ENCODE measurements around the gene SNTG2. TPM values are rescaled to one million over a fixed set of nuclear protein-coding genes. Genes with fewer than 3 reads are reported as not detected.

Gene SNTG2
- total RNA-seq, 2 experiments from 2014 or later, result not detected

- Histone ChIP-seq H2AFZ (ENCODE audit: low read length) (no peak overlapping the region), H3K79me2 (ENCODE audit: insufficient read depth, low read depth, low read length) (no peaks in the 10 kb centered on the region), H3K27ac (ENCODE audit: low read depth, low read length, poor library complexity, severe bottlenecking) (no peak overlapping the region), H3K4me1 (ENCODE audit: insufficient read depth, low read length, poor library complexity, severe bottlenecking) (no peaks in the 10 kb centered on the region), H3K36me3 (ENCODE audit: insufficient read depth, low read length) (no peaks in the 10 kb centered on the region), H3K9me2 (ENCODE audit: insufficient read depth, low read length) (no peaks in the 10 kb centered on the region), H3K9me3 (ENCODE audit: low read length) (no peaks in the 10 kb centered on the region), H3K4me3 (ENCODE audit: low read depth, low read length, poor library complexity, severe bottlenecking) (no peak overlapping the region), H3K4me2 (ENCODE audit: low read length) (no peak overlapping the region), H4K20me1 (ENCODE audit: insufficient read depth, low read length) (no peaks in the 10 kb centered on the region)
- intact Hi-C loops (cut with micrococcal nuclease; ENCODE audit: unreplicated experiment), result no loop called here
- TF ChIP-seq EZH2phosphoT487 (IDR thresholded peaks at IDR 0.05; ENCODE audit: borderline replicate concordance, low read depth, low read length), result no peak
- TF ChIP-seq, protein P1, sequence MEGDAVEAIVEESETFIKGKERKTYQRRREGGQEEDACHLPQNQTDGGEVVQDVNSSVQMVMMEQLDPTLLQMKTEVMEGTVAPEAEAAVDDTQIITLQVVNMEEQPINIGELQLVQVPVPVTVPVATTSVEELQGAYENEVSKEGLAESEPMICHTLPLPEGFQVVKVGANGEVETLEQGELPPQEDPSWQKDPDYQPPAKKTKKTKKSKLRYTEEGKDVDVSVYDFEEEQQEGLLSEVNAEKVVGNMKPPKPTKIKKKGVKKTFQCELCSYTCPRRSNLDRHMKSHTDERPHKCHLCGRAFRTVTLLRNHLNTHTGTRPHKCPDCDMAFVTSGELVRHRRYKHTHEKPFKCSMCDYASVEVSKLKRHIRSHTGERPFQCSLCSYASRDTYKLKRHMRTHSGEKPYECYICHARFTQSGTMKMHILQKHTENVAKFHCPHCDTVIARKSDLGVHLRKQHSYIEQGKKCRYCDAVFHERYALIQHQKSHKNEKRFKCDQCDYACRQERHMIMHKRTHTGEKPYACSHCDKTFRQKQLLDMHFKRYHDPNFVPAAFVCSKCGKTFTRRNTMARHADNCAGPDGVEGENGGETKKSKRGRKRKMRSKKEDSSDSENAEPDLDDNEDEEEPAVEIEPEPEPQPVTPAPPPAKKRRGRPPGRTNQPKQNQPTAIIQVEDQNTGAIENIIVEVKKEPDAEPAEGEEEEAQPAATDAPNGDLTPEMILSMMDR (conservative IDR thresholded peaks at IDR 0.05; ENCODE audit: low read length), result no peak
- ChIA-PET CTCF (ENCODE audit: unreplicated experiment) (no interaction called here), POLR2A (interaction anchor here (0.6 kb wide), 1 partner anchor 244 kb away, joined by 4 read pairs; no protein-coding TSS in a partner anchor)
- no peak for DNase-seq (ENCODE audit: low spot score)
- no TSS peak for BruUV-seq (replicated peaks)
Observed at GRCh38 chr2:1234731-1235308, 284.2 kb downstream of the SNTG2 start.

DNA sequence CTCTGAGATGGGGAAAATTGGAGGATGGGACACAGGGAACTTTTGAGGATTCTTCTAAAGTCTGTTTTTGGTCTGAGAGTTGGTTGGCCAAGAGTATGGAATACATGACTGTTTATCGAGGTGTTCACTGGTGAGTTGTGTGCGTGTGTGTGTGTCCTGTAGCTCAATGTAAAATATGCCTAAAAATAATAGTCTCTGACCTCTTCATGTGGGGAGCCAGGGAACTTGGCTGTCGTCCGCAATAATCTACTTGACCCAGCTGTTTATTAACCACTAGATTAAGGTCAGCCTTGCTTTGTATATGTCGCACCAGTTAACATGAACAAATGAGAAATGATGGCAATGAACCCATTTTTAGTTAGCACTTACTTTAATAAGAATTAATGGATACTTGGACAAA lies 285.2 kb downstream of the SNTG2 start:
- no peak overlapping the region for H3K4me2 ChIP-seq (ENCODE audit: low read length)
- H3K79me2 ChIP-seq (ENCODE audit: insufficient read depth, low read depth, low read length), result no peaks in the 10 kb centered on the region
- ChIA-PET CTCF (ENCODE audit: unreplicated experiment) (no interaction called here), POLR2A (no interaction called here)
- H4K20me1 ChIP-seq (ENCODE audit: insufficient read depth, low read length), result no peaks in the 10 kb centered on the region
- H2AFZ ChIP-seq (ENCODE audit: low read length), result no peak overlapping the region
- BruUV-seq (replicated peaks), result no TSS peak
- no peak overlapping the region for H3K27ac ChIP-seq (ENCODE audit: low read depth, low read length, poor library complexity, severe bottlenecking)
- H3K4me3 ChIP-seq (ENCODE audit: low read depth, low read length, poor library complexity, severe bottlenecking), result no peak overlapping the region
- TF ChIP-seq EZH2phosphoT487 (IDR thresholded peaks at IDR 0.05; ENCODE audit: borderline replicate concordance, low read depth, low read length), result no peak
- TF ChIP-seq, protein P1 (conservative IDR thresholded peaks at IDR 0.05; ENCODE audit: low read length), result no peak
- no peaks in the 10 kb centered on the region for H3K36me3 ChIP-seq (ENCODE audit: insufficient read depth, low read length)
- H3K4me1 ChIP-seq (ENCODE audit: insufficient read depth, low read length, poor library complexity, severe bottlenecking), result no peaks in the 10 kb centered on the region
- H3K9me2 ChIP-seq (ENCODE audit: insufficient read depth, low read length), result no peaks in the 10 kb centered on the region
- DNase-seq (ENCODE audit: low spot score), result no peak
- intact Hi-C loops (cut with micrococcal nuclease; ENCODE audit: unreplicated experiment), result no loop called here
- H3K9me3 ChIP-seq (ENCODE audit: low read length), result no peaks in the 10 kb centered on the region

DNA sequence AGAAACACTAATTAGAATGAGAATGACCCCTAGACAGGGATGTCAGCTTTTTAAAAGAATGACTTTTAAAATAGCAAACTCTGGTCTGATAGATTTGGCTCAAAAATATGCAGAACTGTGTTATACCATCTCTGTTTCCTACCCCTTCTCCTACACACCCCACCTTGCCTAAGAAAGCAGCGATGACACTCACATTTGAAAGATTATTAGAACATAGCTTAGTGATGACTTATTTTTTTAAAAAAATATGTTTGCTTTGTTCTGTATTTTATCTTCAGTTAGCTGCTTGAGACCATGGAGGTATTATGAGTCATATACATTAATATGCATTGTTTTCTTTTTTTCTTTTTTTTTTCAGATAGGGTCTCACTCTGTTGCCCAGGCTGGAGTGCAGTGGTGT lies 286.0 kb downstream of the SNTG2 start:
- no peak for DNase-seq (ENCODE audit: low spot score)
- Histone ChIP-seq H4K20me1 (ENCODE audit: insufficient read depth, low read length) (no peaks in the 10 kb centered on the region), H3K79me2 (ENCODE audit: insufficient read depth, low read depth, low read length) (no peaks in the 10 kb centered on the region), H2AFZ (ENCODE audit: low read length) (no peak overlapping the region), H3K36me3 (ENCODE audit: insufficient read depth, low read length) (no peaks in the 10 kb centered on the region), H3K4me2 (ENCODE audit: low read length) (no peak overlapping the region), H3K9me3 (ENCODE audit: low read length) (no peaks in the 10 kb centered on the region), H3K4me1 (ENCODE audit: insufficient read depth, low read length, poor library complexity, severe bottlenecking) (no peaks in the 10 kb centered on the region), H3K9me2 (ENCODE audit: insufficient read depth, low read length) (no peaks in the 10 kb centered on the region), H3K4me3 (ENCODE audit: low read depth, low read length, poor library complexity, severe bottlenecking) (no peak overlapping the region), H3K27ac (ENCODE audit: low read depth, low read length, poor library complexity, severe bottlenecking) (no peak overlapping the region)
- BruUV-seq (replicated peaks), result no TSS peak
- ChIA-PET CTCF (ENCODE audit: unreplicated experiment) (no interaction called here), POLR2A (no interaction called here)
- intact Hi-C loops (cut with micrococcal nuclease; ENCODE audit: unreplicated experiment), result no loop called here
- TF ChIP-seq, protein P1 (conservative IDR thresholded peaks at IDR 0.05; ENCODE audit: low read length), result no peak
- no peak for TF ChIP-seq EZH2phosphoT487 (IDR thresholded peaks at IDR 0.05; ENCODE audit: borderline replicate concordance, low read depth, low read length)
